GM19463 (cell line): ENCODE results near the gene NT5C2.
"Not testable (repeated sequence)": the region's sequence is repeated elsewhere in the genome, so short reads cannot be mapped to it uniquely, and the experiment has no call there.

Experiments
- ATAC-seq: cut with Tn5 transposase; IDR thresholded peaks from one replicate; pipeline ENCODE4 v1.9.1; 2021; ENCODE audit warnings: mild to moderate bottlenecking, moderate library complexity; ENCODE audit not compliant: unreplicated experiment

The NT5C2 gene

GRCh38 chr10:103193107-103193819, at the start of gene NT5C2:
TSS of gene NT5C2 (minus strand) at chr10:103193272. CDS start at chr10:103174958, 18,314 bp downstream.
- peak; percentile 84 for ATAC-seq

GRCh38 chr10:103241262-103242011, 48.4 kb upstream of the NT5C2 start:
- no peak for ATAC-seq

- ATAC-seq = no peak
Observed at GRCh38 chr10:103238506-103239252, 45.6 kb upstream of the NT5C2 start.

DNA sequence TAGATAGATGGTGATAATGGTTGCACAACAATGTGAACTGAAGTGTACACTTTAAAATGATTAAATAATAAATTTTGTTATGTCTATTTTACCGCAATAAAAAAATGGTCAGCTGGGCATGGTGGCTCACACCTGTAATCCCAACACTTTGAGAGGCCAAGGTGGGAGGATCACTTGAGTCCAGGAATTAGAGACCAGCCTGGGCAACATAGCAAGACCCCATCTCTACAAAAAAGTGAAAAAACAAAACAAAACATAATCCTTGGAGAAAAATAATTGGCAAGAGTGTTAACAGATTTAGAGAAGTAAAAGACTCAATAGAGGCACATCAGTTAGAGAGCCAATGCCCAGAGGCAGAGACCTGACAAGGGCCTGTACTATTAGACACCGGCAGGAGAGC, 42.7 kb upstream of the NT5C2 start:
- ATAC-seq = no peak

- ATAC-seq = no peak
Observed at GRCh38 chr10:103232772-103233488, 39.9 kb upstream of the NT5C2 start.

DNA sequence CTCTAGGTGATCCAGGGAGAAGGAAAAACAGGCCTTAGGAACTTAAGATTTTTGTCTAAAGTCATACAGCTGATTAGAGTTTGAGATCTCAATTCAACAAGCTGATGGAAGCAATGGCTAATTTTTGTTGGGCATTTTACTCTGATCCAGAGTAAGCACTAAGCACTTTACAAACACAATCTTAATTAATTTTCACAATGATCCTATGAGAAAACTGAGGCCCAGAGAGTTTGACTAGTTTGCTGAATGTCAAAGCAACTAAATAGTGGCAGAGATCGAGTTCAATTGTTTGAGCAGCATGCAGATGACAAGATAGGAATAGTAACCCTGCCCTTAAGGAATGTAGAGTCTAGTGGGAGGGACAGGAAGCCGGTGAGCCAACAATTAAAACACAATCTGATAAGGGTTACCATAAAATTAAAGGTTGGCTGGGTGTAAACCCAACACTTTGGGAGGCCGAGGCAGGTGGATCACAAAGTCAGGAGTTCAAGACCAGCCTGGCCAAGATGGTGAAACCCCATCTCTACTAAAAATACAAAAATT, 39.1 kb upstream of the NT5C2 start:
- no peak for ATAC-seq

DNA sequence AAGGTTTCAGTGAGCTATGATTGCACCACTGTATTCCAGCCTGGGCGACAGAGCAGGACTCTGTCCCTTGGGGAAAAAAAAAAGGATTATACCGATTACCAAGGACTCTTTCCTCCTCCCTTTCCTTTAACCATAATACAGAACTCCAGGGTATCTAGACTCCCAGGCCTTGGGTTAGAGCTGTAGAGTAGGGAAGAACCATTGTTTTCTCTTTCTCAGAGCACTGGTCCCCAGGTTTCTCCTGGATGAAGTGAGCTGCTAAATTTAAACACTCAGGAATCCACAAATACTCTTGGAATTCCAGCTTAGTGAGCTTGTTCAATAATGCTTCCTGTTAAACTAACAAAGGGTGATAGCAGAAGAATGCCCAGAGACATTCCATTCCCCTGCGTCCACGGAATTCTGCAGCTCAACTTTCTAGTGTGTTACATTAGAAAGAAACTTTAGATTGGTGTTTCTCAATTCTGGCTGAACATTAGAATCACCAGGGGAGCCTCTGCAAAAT, 38.0 kb upstream of the NT5C2 start:
- ATAC-seq = no peak

GRCh38 chr10:103227416-103227815, 34.3 kb upstream of the NT5C2 start:
- ATAC-seq = no peak

- no peak for ATAC-seq
Observed at GRCh38 chr10:103225939-103226338, 32.9 kb upstream of the NT5C2 start.

- ATAC-seq = not testable (repeated sequence)
Observed at GRCh38 chr10:103224721-103225120, 31.6 kb upstream of the NT5C2 start.

DNA sequence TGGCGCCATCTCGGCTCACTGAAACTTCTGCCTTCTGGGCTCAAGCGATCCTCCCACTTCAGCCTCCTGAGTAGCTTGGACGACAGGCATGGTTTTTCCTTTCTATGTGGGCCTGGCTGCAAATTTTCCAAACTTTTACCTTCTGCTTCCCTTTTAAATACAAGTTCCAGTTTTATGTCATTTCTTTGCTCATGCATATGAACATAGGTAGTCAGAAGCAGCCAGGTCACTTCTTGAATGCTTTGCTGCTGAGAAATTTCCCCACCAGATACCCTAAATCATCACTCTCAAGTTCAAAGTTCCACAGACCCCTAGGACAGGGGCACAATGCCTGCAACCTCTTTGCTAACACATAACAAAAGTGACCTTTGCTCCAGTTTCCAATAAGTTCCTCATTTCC, 31.1 kb upstream of the NT5C2 start:
- no peak for ATAC-seq

DNA sequence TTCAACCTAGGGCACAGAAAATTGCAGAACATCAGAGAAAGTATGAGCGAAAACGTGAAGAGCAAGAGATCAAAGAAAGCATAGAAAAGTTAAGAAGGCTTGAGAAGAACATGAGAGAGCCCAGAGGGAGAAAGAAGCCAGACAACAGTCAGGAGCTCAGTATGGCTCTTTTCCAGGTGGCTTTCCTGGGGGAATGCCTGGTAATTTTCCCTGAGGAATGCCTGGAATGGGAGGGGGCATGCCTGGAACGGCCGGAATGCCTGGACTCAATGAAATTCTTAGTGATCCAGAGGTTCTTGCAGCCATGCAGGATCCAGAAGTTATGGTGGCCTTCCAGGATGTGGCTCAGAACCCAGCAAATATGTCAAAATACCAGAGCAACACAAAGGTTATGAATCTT, 23.3 kb upstream of the NT5C2 start:
- not testable (repeated sequence) for ATAC-seq

GRCh38 chr10:103215601-103216000, 22.5 kb upstream of the NT5C2 start:
- no peak for ATAC-seq

DNA sequence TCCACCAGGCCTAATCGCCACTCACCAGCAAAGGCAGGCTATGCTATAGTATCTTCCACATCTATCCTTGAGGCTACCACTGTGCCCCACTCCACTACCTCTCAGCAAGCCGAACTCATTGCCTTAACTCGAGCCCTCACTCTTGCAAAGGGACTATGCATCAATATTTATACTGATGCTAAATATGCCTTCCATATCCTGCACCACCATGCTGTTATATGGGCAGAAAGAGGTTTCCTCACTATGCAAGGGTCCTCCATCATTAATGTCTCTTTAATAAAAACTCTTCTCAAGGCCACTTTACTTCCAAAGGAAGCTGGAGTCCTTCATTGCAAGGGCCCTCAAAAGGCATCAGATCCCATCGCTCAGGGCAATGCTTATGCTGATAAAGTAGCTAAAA, 17.2 kb upstream of the NT5C2 start:
- ATAC-seq = not testable (repeated sequence)

DNA sequence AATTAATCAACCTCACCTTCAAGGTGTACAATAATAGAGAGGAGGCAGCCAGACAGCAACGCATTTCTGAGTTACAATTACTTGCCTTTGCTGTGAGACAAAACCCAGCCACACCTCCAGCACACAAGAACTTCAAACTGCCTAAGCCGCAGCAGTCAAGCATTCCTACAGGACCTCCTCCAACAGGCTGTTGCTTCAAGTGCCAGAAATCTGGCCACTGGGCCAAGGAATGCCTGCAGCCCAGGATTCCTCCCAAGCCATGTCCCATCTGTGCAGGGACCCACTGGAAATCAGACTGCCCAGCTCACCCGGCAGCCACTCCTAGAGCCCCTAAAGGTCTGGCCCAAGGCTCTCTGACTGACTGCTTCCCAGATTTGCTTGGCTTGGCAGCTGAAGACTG, 14.6 kb upstream of the NT5C2 start:
- not testable (repeated sequence) for ATAC-seq

DNA sequence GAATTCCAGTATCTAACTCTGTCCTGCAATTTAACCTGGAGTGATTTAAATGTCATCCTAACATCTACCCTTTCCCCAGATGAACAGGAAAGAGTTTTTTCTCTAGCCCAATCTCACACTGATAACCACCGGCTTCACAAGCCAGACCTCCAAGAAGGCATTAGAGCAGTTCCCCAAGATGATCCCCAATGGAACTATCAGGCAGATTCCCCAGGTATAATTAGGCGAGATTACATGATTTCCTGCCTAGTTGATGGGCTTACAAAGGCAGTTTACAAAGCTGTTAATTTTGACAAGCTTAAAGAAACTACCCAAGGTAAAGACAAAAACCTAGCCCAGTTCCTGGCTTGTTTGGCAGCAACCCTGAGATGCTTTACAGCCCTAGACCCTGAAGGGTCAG, 14.1 kb upstream of the NT5C2 start:
- no peak for ATAC-seq

DNA sequence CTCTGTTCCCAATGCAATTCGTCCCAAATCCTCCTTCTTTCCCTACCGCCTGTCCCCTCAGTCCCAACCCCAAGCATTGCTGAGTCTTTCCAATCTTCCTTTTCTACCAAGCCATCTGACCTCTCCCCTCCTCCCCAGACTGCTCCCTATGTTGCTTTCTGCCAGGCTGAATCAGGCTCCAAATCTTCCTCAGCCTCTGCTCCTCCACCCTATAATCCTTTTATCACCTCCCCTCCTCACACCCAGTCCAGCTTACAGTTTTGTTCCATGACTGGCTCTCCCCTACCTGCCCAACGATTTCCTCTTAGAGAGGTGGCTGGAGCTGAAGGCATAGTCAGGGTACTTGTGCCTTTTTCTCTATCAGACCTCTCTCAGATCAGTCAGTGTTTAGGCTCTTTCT, 13.6 kb upstream of the NT5C2 start:
- ATAC-seq = not testable (repeated sequence)

DNA sequence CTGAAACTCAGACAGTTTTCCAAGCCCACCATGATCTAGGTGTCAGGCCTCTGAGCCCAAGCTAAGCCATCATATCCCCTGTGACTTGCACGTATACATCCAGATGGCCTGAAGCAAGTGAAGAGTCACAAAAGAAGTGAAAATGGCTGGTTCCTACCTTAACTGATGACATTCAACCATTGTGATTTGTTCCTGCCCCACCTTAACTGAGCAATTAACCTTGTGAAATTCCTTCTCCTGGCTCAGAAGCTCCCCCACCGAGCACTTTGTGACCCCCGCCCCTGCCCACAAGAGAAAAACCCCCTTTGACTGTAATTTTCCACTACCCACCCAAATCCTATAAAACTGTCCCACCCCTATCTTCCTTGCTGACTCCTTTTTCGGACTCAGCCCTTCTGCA, 12.3 kb upstream of the NT5C2 start:
- ATAC-seq = not testable (repeated sequence)

- ATAC-seq = no peak
Observed at GRCh38 chr10:103204353-103205255, 11.5 kb upstream of the NT5C2 start.
